Esophagus muscularis mucosa (tissue), 4 donors: Measurements from ENCODE around the gene PTPRN2. TPM values are rescaled to one million over a fixed set of nuclear protein-coding genes. Genes with fewer than 3 reads are reported as not detected.

Experiments used
- DNase-seq: peaks from one replicate; pipeline ENCODE4 v3.0.0-alpha.2; 2017; ENCODE audit errors: extremely low spot score
- H3K27ac ChIP-seq, 4 donors: fragments of 200-600 bp; sonication (generic); replicated peaks in 1 of 4; 1 replicate in 3 of 4; 2 replicates in 1 of 4; pipeline ENCODE4 v1.5.1; 2016 to 2019; ENCODE audit warnings: mild to moderate bottlenecking in 1 of 4
- H3K27me3 ChIP-seq, 4 donors: fragments of 200-600 bp; sonication (generic); one replicate each; pipeline versions ENCODE4 v1.5.1 to v1.6.0; 2016 to 2019
- H3K36me3 ChIP-seq, 4 donors: fragments of 200-600 bp; sonication (generic); one replicate each; pipeline ENCODE4 v1.5.1; 2016 to 2019
- H3K4me1 ChIP-seq, 4 donors: fragments of 200-600 bp; sonication (generic); one replicate each; pipeline ENCODE4 v1.5.1; 2016 to 2019
- H3K4me3 ChIP-seq, 4 donors: fragments of 200-600 bp; sonication (generic); 1 replicate in 2 of 4; 2 replicates in 2 of 4; pipeline ENCODE4 v1.5.1; 2016 to 2019; ENCODE audit warnings: mild to moderate bottlenecking in 4 of 4, moderate library complexity in 1 of 4
- H3K9me3 ChIP-seq, 4 donors: fragments of 200-600 bp; sonication (generic); 1 replicate in 3 of 4; 2 replicates in 1 of 4; pipeline ENCODE4 v1.5.1; 2016 to 2019
- CTCF ChIP-seq, 3 experiments: fragments of 200-600 bp in 2 of 3; fragments of 450-650 bp in 1 of 3; sonication (generic) in 2 of 3; IDR thresholded peaks; one replicate each; pipeline ENCODE4 v1.5.1; 2017 to 2019; ENCODE audit warnings: antibody characterized with exemption in 3 of 3, mild to moderate bottlenecking in 2 of 3, moderate library complexity in 1 of 3
- EP300 ChIP-seq: sonication (generic); formaldehyde crosslinking; IDR thresholded peaks from one replicate; pipeline ENCODE4 v1.6.1; 2017; ENCODE audit warnings: antibody characterized with exemption
- POLR2A ChIP-seq: fragments of 450-650 bp; IDR thresholded peaks from one replicate; pipeline ENCODE4 v1.6.1; 2017; ENCODE audit warnings: antibody characterized with exemption, moderate library complexity, mild to moderate bottlenecking, low read depth
- POLR2AphosphoS5 ChIP-seq, 2 donors: sonication (generic); formaldehyde crosslinking; IDR thresholded peaks; one replicate each; pipeline ENCODE4 v1.6.1; 2017; ENCODE audit warnings: antibody characterized with exemption in 2 of 2
- WGBS: methylation state at CpG from one replicate; pipeline ENCODE4 v1.1.5; 2018; 5-methylcytosine and 5-hydroxymethylcytosine counted together
- intact Hi-C: fragments of 100-400 bp; cut with DNase I; formaldehyde crosslinking; loops from one replicate; pipeline ENCODE4 v1.15.1; 2023
- total RNA-seq, 4 donors: library from RNA; depleted of rRNA; stranded (reverse); fragments of >200 nt; gene quantifications; one replicate each; pipeline versions ENCODE4 v1.1.0 to v1.2.1, GENCODE V29; 2016

Gene PTPRN2
- total RNA-seq, 4 donors from 2014 or later = 2.1 to 3.1 (median 3.1) TPM

DNA sequence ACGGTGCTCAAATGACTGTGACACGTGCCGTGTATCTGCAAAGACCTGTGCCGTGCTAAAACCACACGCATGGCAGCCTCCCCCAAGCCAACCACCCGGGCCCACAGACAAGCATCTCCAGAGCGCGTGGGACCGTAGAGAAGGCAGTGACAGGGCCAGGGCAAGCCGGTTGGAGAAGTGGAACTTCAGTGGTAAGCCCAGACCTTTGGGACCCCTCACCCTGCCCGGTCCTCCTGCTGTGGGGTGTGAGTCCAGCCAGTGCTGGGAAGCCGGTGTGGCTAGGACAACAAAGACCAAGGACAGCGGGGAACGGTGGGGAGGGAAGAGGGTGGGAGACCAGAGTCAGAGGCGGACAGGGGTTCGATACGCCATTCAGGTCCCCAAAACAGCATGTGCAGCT is 774.6 kb downstream of the PTPRN2 start:
- no peaks in the 10 kb centered on the region for H3K4me1 ChIP-seq
- peaks cover 0 to 21% (median 0%) of the 10 kb centered on the region in 4 donors for H3K27me3 ChIP-seq
- 89% methylated on average over 17 of the region's 17 CpGs for WGBS
- TF ChIP-seq EP300 (no peak), POLR2AphosphoS5 (IDR thresholded peaks at IDR 0.05) (no peak), POLR2A (no peak), CTCF (IDR thresholded peaks at IDR 0.05) (no peak)
- DNase-seq = no peak
- no peak overlapping the region for H3K27ac ChIP-seq
- no peaks in the 10 kb centered on the region for H3K9me3 ChIP-seq
- intact Hi-C loops = no loop called here
- no peaks in the 10 kb centered on the region for H3K36me3 ChIP-seq
- H3K4me3 ChIP-seq = no peak overlapping the region

DNA sequence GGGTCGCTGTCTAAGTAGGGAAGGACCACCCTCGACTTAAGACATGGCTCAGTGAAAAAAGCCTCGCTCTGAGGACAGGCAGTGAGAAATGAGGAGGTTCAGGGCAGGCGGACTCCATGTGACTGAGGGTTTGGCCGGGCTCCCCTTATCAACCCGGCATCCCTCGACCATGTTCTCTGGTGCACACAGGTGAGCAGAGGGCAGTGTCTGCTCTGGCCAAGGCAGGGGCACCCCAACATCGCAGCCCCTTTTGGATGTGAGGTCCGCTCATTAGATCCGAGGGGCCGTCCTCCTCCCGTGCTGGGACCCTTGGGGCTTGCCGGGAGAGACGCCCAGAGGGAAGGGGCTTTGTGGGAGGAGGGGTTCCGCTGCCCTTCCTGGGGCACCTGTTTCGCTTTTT is 775.7 kb downstream of the PTPRN2 start:
- 81% methylated on average over 12 of the region's 16 CpGs for WGBS

GRCh38 chr7:157809863-157810851 is 777.5 kb downstream of the PTPRN2 start:
- intact Hi-C loops = no loop called here
- no peak overlapping the region for H3K4me3 ChIP-seq
- no peak overlapping the region for H3K27ac ChIP-seq
- H3K36me3 ChIP-seq = no peaks in the 10 kb centered on the region
- DNase-seq = no peak
- H3K27me3 ChIP-seq = no peaks in the 10 kb centered on the region
- TF ChIP-seq POLR2A = no peak
- 96% methylated on average over 40 of the region's 55 CpGs for WGBS
- H3K9me3 ChIP-seq = no peaks in the 10 kb centered on the region
- no peaks in the 10 kb centered on the region for H3K4me1 ChIP-seq

More for the DNA sequence above, 775.7 kb downstream of the PTPRN2 start:
- peaks cover 0 to 10% (median 0%) of the 10 kb centered on the region in 4 donors for H3K27me3 ChIP-seq
- H3K4me1 ChIP-seq = no peaks in the 10 kb centered on the region
- TF ChIP-seq POLR2AphosphoS5 (IDR thresholded peaks at IDR 0.05) = no peak
- no peak for TF ChIP-seq CTCF (IDR thresholded peaks at IDR 0.05)
- TF ChIP-seq EP300 = no peak
- TF ChIP-seq POLR2A = no peak
- no peak for DNase-seq
- no peak overlapping the region for H3K27ac ChIP-seq
- intact Hi-C loops = no loop called here
- H3K4me3 ChIP-seq = no peak overlapping the region
- no peaks in the 10 kb centered on the region for H3K9me3 ChIP-seq
- no peaks in the 10 kb centered on the region for H3K36me3 ChIP-seq

DNA sequence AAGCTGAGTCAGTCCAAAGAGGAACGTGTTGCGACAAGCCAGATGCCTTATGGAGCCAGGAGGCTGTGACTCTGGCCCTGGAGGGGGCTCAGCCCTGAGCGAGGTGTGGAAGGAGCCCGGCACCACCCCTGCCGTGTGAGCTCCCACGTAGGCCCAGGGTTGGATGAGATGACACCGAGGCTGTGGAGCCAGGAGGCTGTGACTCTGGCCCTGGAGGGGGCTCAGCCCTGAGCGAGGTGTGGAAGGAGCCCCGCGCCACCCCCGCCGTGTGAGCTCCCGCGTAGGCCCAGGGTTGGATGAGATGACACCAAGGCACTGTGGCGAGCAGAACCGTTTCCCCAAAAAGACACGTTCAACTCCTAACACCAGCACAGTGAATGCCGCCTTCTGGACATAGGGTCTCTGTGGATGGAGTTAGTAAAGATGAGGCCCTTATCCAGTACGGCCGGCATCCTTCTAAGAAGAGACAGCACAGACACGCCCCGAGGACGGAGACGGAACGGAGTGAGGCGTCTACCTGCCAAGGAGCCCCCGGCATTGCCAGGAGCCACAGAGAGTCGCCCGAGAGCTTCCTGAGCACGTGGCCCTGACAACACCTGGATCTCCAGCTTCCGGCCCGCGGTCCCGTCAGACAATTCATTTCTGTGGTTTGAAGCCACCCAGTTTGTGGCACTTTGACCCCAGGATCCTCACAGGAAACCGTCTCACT is 778.3 kb downstream of the PTPRN2 start:
- H3K36me3 ChIP-seq = no peaks in the 10 kb centered on the region
- H3K27me3 ChIP-seq = no peaks in the 10 kb centered on the region
- intact Hi-C loops = no loop called here
- TF ChIP-seq CTCF (IDR thresholded peaks at IDR 0.05) = no peak
- no peak for TF ChIP-seq EP300
- TF ChIP-seq POLR2A = no peak
- no peak for TF ChIP-seq POLR2AphosphoS5 (IDR thresholded peaks at IDR 0.05)
- H3K27ac ChIP-seq = no peak overlapping the region
- H3K4me1 ChIP-seq = no peaks in the 10 kb centered on the region
- no peaks in the 10 kb centered on the region for H3K9me3 ChIP-seq
- no peak overlapping the region for H3K4me3 ChIP-seq
- 96% methylated on average over 27 of the region's 35 CpGs for WGBS
- no peak for DNase-seq

- Histone ChIP-seq H3K4me3 (no peak overlapping the region), H3K27ac (no peak overlapping the region), H3K36me3 (no peaks in the 10 kb centered on the region), H3K4me1 (no peaks in the 10 kb centered on the region), H3K27me3 (no peaks in the 10 kb centered on the region), H3K9me3 (no peaks in the 10 kb centered on the region)
- 98% methylated on average over 9 of the region's 9 CpGs for WGBS
- no peak for TF ChIP-seq EP300
- TF ChIP-seq POLR2A = no peak
- TF ChIP-seq POLR2AphosphoS5 (IDR thresholded peaks at IDR 0.05) = no peak
- DNase-seq = no peak
- intact Hi-C loops = no loop called here
Measured at GRCh38 chr7:157808042-157808441, 779.6 kb downstream of the PTPRN2 start.
